Measurements from ENCODE around the gene IL20.

The IL20 gene

DNA sequence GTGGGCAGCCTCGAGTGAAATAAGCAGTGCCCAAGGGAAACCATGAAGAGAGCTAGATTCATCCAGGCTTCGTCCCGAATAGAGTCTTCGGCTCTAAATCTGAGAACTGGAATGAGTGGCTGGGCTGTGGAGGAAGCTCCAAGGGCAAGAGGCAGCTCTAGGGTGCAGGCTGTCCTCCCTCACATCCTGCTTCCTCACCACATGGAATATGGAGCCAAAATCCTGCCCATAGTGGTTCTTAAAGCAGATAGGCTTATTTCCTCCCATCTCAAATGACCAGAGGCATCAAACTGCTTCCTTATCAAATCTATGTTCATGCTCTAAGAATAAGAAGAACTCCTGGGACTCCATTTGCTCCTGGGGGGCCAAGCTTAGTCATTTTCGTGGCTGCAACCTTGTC is 34.3 kb downstream of the IL20 start:
- DNase-seq (ENCODE audit: low spot score): no peak
- in situ Hi-C loops (cut with MboI; ENCODE audit: low sequenced_read_pairs, unreplicated experiment): no loop called here
- TF ChIP-seq, protein P1, sequence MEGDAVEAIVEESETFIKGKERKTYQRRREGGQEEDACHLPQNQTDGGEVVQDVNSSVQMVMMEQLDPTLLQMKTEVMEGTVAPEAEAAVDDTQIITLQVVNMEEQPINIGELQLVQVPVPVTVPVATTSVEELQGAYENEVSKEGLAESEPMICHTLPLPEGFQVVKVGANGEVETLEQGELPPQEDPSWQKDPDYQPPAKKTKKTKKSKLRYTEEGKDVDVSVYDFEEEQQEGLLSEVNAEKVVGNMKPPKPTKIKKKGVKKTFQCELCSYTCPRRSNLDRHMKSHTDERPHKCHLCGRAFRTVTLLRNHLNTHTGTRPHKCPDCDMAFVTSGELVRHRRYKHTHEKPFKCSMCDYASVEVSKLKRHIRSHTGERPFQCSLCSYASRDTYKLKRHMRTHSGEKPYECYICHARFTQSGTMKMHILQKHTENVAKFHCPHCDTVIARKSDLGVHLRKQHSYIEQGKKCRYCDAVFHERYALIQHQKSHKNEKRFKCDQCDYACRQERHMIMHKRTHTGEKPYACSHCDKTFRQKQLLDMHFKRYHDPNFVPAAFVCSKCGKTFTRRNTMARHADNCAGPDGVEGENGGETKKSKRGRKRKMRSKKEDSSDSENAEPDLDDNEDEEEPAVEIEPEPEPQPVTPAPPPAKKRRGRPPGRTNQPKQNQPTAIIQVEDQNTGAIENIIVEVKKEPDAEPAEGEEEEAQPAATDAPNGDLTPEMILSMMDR (IDR thresholded peaks at IDR 0.05; ENCODE audit: borderline replicate concordance, control extremely low read depth, extremely low read depth, insufficient read depth, missing control alignments): no peak

DNA sequence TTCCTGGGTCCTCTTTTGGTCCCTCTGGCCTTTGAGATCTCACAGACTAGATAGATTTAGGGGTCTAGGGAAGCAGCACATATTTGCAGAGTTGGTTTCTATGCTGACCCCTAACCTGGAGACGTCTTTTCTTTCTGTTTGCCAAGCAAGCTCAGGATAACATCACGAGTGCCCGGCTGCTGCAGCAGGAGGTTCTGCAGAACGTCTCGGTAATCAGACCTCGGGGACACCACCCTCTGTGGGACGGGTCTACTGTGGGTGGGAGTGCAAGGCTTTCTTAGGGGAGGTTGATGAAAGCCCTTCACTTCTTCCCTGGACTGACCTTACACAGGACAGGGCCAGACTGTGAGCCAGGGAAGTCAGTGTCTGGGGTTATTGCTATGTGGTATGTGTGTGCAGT is 34.7 kb downstream of the IL20 start:
- DNase-seq (ENCODE audit: low spot score): no peak
- TF ChIP-seq, protein P1 (IDR thresholded peaks at IDR 0.05; ENCODE audit: borderline replicate concordance, control extremely low read depth, extremely low read depth, insufficient read depth, missing control alignments): no peak
- in situ Hi-C loops (cut with MboI; ENCODE audit: low sequenced_read_pairs, unreplicated experiment): no loop called here

DNA sequence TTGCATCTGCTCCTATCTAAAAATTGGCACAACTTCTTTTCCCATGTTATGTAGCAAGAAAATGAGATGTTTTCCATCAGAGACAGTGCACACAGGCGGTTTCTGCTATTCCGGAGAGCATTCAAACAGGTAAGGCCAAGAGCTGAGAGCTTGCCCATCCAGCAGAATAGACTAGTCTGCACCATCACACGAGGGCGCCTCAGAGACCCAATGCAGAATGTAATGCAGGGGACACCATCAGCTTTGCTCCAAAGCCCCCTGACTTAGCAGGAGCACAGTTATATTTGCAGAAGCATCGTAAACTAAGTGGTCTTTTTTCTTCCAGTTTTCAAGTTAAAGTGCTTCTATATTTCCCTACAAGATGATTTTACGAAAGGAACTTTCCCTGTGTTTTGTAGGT is 36.5 kb downstream of the IL20 start:
- no peak for DNase-seq (ENCODE audit: low spot score)
- TF ChIP-seq, protein P1 (IDR thresholded peaks at IDR 0.05; ENCODE audit: borderline replicate concordance, control extremely low read depth, extremely low read depth, insufficient read depth, missing control alignments): no peak
- in situ Hi-C loops (cut with MboI; ENCODE audit: low sequenced_read_pairs, unreplicated experiment): no loop called here

DNA sequence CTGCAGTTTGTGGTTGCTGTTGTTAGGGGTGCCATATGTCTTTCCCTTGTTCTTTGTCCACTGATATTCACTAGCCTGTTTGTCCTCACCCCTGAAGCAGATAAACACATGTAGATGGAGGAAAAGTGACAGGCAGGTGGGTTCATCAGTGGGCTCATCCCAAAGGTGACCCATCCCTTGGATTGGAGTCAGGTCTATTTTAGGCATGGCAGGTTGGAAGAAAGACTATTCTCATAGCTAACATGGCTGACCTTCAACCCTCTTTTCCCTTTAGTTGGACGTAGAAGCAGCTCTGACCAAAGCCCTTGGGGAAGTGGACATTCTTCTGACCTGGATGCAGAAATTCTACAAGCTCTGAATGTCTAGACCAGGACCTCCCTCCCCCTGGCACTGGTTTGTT is 37.3 kb downstream of the IL20 start:
- no peak for DNase-seq (ENCODE audit: low spot score)
- TF ChIP-seq, protein P1 (IDR thresholded peaks at IDR 0.05; ENCODE audit: borderline replicate concordance, control extremely low read depth, extremely low read depth, insufficient read depth, missing control alignments): no peak
- in situ Hi-C loops (cut with MboI; ENCODE audit: low sequenced_read_pairs, unreplicated experiment): no loop called here

DNA sequence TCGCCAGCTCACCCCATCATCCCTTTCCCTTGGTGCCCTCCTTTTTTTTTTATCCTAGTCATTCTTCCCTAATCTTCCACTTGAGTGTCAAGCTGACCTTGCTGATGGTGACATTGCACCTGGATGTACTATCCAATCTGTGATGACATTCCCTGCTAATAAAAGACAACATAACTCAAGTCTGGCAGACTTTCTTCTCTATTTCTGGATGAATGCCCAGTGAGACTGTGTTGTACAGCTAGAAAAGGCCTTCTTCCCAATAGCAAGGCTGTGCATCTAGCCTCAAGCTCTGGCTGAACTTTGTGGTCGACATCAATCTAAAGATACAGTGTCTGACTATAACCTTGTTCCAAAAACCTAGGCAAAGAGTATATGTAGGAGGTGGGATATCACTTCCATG is 38.3 kb downstream of the IL20 start:
- in situ Hi-C loops (cut with MboI; ENCODE audit: low sequenced_read_pairs, unreplicated experiment): no loop called here
- DNase-seq (ENCODE audit: low spot score): no peak
- TF ChIP-seq, protein P1 (IDR thresholded peaks at IDR 0.05; ENCODE audit: borderline replicate concordance, control extremely low read depth, extremely low read depth, insufficient read depth, missing control alignments): no peak

DNA sequence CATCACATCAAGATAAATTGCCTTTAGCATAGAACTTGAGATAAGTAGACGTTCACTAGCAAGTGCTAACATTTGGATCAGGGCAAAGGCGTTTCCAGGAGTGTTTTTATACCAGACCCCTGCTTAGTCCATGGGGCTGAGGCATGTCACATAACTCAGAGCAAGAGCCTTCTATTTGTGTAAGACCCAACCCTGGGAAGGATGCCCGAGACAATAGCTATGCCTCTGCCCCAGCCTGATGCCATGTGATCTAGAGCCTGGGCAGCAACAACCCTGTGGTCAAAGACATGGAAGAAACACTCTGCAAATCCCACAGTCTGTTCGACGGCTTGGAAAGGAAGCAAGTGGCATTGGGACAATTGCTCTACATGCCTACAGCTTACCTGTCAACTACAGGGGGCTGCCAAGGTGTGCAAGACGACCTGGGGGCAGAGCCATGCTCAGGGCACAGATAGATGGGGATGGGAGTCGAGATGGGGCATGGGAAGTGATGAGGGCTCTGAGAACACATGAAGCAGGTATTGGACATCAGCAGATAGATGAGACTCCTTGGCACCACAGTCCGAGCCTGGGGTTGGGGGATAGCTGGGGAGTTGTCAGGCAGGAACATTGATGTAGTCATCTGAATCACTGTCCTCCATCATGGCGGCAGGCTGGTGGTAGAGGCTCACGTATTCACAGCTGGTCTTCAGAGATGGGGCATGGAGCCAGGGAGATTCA is 39.2 kb downstream of the IL20 start:
- DNase-seq (ENCODE audit: low spot score): no peak
- TF ChIP-seq, protein P1 (IDR thresholded peaks at IDR 0.05; ENCODE audit: borderline replicate concordance, control extremely low read depth, extremely low read depth, insufficient read depth, missing control alignments): no peak
- in situ Hi-C loops (cut with MboI; ENCODE audit: low sequenced_read_pairs, unreplicated experiment): no loop called here

Measured in GM13976 (cell line).